Measurements from ENCODE around the gene MAGEB17.

DNA sequence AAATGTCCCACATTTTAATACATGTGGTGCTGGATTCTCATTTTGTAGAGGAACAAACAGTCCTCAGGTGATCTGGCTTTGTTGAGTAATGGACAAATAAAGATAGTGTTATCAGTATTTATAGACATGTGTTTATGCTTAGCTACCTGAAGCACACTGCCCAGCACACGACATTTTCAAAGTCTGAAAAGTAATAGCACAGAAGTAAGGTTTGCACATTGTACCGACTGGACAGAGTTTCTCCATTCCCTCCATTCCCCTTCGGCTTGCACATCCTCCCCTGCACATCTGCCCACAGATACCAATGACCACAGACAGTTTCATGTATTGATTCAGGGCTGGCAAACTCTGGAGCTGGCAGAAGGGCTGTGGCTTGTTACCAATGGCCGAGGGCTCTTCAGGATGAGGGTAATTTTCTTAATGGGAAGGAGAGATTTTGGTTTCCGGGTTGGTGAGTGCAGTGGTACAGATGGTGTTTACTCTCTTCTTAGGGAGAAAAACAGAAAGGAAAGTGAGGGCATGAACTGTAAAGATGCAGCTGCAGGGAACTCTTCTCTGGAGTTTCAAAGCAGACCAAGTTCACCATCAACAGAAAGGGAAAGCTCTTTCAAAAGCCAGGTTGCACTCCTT lies 41.6 kb upstream of the MAGEB17 start:
- TF ChIP-seq, protein P1, sequence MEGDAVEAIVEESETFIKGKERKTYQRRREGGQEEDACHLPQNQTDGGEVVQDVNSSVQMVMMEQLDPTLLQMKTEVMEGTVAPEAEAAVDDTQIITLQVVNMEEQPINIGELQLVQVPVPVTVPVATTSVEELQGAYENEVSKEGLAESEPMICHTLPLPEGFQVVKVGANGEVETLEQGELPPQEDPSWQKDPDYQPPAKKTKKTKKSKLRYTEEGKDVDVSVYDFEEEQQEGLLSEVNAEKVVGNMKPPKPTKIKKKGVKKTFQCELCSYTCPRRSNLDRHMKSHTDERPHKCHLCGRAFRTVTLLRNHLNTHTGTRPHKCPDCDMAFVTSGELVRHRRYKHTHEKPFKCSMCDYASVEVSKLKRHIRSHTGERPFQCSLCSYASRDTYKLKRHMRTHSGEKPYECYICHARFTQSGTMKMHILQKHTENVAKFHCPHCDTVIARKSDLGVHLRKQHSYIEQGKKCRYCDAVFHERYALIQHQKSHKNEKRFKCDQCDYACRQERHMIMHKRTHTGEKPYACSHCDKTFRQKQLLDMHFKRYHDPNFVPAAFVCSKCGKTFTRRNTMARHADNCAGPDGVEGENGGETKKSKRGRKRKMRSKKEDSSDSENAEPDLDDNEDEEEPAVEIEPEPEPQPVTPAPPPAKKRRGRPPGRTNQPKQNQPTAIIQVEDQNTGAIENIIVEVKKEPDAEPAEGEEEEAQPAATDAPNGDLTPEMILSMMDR (IDR thresholded peaks at IDR 0.05): no peak
- TF ChIP-seq POLR2AphosphoS5 (IDR thresholded peaks at IDR 0.05) (no peak), POLR2A (IDR thresholded peaks at IDR 0.05) (no peak), EP300 (IDR thresholded peaks at IDR 0.05) (no peak)
